GM12878 (cell line): ENCODE data around the gene SNAI1. TPM values are rescaled to one million over a fixed set of nuclear protein-coding genes. Genes with fewer than 3 reads are reported as not detected.

Source experiments
- ATAC-seq: fragments of 200-7000 bp; cut with Tn5 transposase; 3 replicates; pipeline ENCODE4 v1.9.1; 2020; ENCODE audit warnings: mild to moderate bottlenecking, moderate library complexity
- BruUV-seq: library from RNA; stranded (reverse); fragments of 400-500 nt; replicated peaks from 2 replicates; lab custom pipeline; 2021; lab: Mats Ljungman, UMichigan
- CTCF ChIA-PET: fragments of 300-600 bp; sonication (Branson Sonifier 250); formaldehyde crosslinking; extraction: SDS; loops from one replicate; lab custom pipeline; 2021; ENCODE audit warnings: inconsistent platforms; lab: Yijun Ruan, JAX
- POLR2A ChIA-PET: fragments of 350-600 bp; formaldehyde crosslinking; extraction: SDS; loops from one replicate; lab custom pipeline; 2021; ENCODE audit warnings: inconsistent platforms; lab: Charles Lee
- RAD21 ChIA-PET: fragments of 300-600 bp; sonication (Branson Sonifier 250); formaldehyde crosslinking; loops from one replicate; lab custom pipeline; 2023; ENCODE audit warnings: antibody characterized with exemption; ENCODE audit not compliant: unreplicated experiment; lab: Charles Lee
- SMC1A ChIA-PET: fragments of 300-600 bp; sonication (Branson Sonifier 250); formaldehyde crosslinking; loops from one replicate; lab custom pipeline; 2023; ENCODE audit not compliant: unreplicated experiment, uncharacterized antibody; lab: Charles Lee
- DNase-seq: peaks from one replicate; pipeline ENCODE4 v3.0.0-alpha.2; 2011; ENCODE audit warnings: low read depth, low spot score
- FAIRE-seq: peaks from 3 replicates; lab custom pipeline; 2011; peaks lifted over from hg19 to GRCh38; lab: Jason Lieb, UNC
- H2AFZ ChIP-seq: 2 replicates; pipeline ENCODE4 v1.6.0; 2011; ENCODE audit warnings: low read depth, low read length, control low read depth; ENCODE audit not compliant: control insufficient read depth
- H3K27ac ChIP-seq: 2 replicates; pipeline ENCODE4 v1.5.1; 2011; ENCODE audit warnings: control low read depth; ENCODE audit not compliant: control insufficient read depth, insufficient read depth
- H3K27me3 ChIP-seq, 2 experiments: replicated peaks in 1 of 2; 2 replicates each; pipeline versions ENCODE4 v1.6.0 to v1.6.1; 2011; ENCODE audit warnings: low read length in 1 of 2; ENCODE audit not compliant: control insufficient read depth in 2 of 2, insufficient read depth in 2 of 2
- H3K36me3 ChIP-seq, 2 experiments: 2 replicates each; pipeline ENCODE4 v1.5.1; 2011; ENCODE audit warnings: low read length in 1 of 2; ENCODE audit not compliant: control insufficient read depth in 2 of 2, insufficient read depth in 2 of 2
- H3K4me1 ChIP-seq: 2 replicates; pipeline ENCODE4 v1.6.1; 2011; ENCODE audit warnings: mild to moderate bottlenecking, low read length, moderate library complexity, mixed read lengths; ENCODE audit not compliant: control insufficient read depth, insufficient read depth
- H3K4me2 ChIP-seq: 2 replicates; pipeline ENCODE4 v1.6.0; 2011; ENCODE audit warnings: control low read depth; ENCODE audit not compliant: control insufficient read depth, insufficient read depth
- H3K4me3 ChIP-seq: fragments of 200-600 bp; sonication (generic); 2 replicates; pipeline ENCODE4 v1.5.1; 2016
- H3K79me2 ChIP-seq: 2 replicates; pipeline ENCODE4 v1.6.0; 2011; ENCODE audit warnings: low read length; ENCODE audit not compliant: control insufficient read depth, insufficient read depth
- H3K9ac ChIP-seq: 2 replicates; pipeline ENCODE4 v1.8.0; 2011; ENCODE audit warnings: low read length, control low read depth, mixed read lengths; ENCODE audit not compliant: control insufficient read depth, insufficient read depth
- H3K9me3 ChIP-seq: replicated peaks from 3 replicates; pipeline ENCODE4 v1.5.1; 2011; ENCODE audit warnings: mild to moderate bottlenecking, low read length; ENCODE audit not compliant: control insufficient read depth, insufficient read depth
- H4K20me1 ChIP-seq: 2 replicates; pipeline ENCODE4 v1.6.0; 2011; ENCODE audit not compliant: control insufficient read depth, insufficient read depth
- BACH1 ChIP-seq: fragments of 450-650 bp; IDR thresholded peaks from 2 replicates; pipeline ENCODE4 v1.6.1; 2017; ENCODE audit warnings: mild to moderate bottlenecking, borderline replicate concordance
- BCL11A ChIP-seq: IDR thresholded peaks from 2 replicates; pipeline ENCODE4 v1.6.1; 2011; ENCODE audit warnings: low read depth, low read length
- CEBPB ChIP-seq, 2 experiments: fragments of 150-350 bp in 1 of 2; IDR thresholded peaks; 2 replicates each; pipeline ENCODE4 v1.6.1; 2012 to 2014; ENCODE audit warnings: low read depth in 2 of 2, low read length in 2 of 2, borderline replicate concordance in 1 of 2, inconsistent platforms in 1 of 2
- DPF2 ChIP-seq: fragments of 450-650 bp; IDR thresholded peaks from 2 replicates; pipeline ENCODE4 v1.6.1; 2017; ENCODE audit warnings: mild to moderate bottlenecking
- EED ChIP-seq: sonication (generic); IDR thresholded peaks from 2 replicates; pipeline ENCODE4 v1.6.1; 2016; ENCODE audit warnings: antibody characterized with exemption, low read depth
- EP300 ChIP-seq, 2 experiments: fragments of 150-350 bp in 1 of 2; IDR thresholded peaks; 2 replicates each; pipeline ENCODE4 v1.6.1; 2011 to 2012; ENCODE audit warnings: low read depth in 2 of 2, low read length in 2 of 2, borderline replicate concordance in 1 of 2, improper control_type of control experiment in 1 of 2, inconsistent platforms in 1 of 2; ENCODE audit not compliant: control insufficient read depth in 1 of 2
- JUNB ChIP-seq: IDR thresholded peaks from 2 replicates; pipeline ENCODE4 v1.6.1; 2016; ENCODE audit warnings: antibody characterized with exemption, mild to moderate bottlenecking
- JUND ChIP-seq: IDR thresholded peaks from 2 replicates; pipeline ENCODE4 v1.6.1; 2012; ENCODE audit warnings: low read depth, mild to moderate bottlenecking, low read length, improper control_type of control experiment, moderate library complexity
- MEF2A ChIP-seq: IDR thresholded peaks from 2 replicates; pipeline ENCODE4 v1.6.1; 2011; ENCODE audit warnings: low read depth, mild to moderate bottlenecking, low read length, moderate library complexity; ENCODE audit not compliant: insufficient read depth
- MEF2B ChIP-seq: fragments of 450-650 bp; IDR thresholded peaks from 2 replicates; pipeline ENCODE4 v1.6.1; 2018; ENCODE audit warnings: mild to moderate bottlenecking, moderate library complexity; ENCODE audit not compliant: partially characterized antibody, poor library complexity, severe bottlenecking
- MTA3 ChIP-seq: IDR thresholded peaks from 2 replicates; pipeline ENCODE4 v1.6.1; 2012; ENCODE audit warnings: low read length, inconsistent platforms, borderline replicate concordance
- RB1 ChIP-seq: fragments of 450-650 bp; formaldehyde crosslinking; IDR thresholded peaks from 2 replicates; pipeline ENCODE4 v1.6.1; 2017; ENCODE audit warnings: mild to moderate bottlenecking, borderline replicate concordance
- SPI1 ChIP-seq: IDR thresholded peaks from 2 replicates; pipeline ENCODE4 v1.6.1; 2011; ENCODE audit warnings: low read depth, mild to moderate bottlenecking, low read length, moderate library complexity, borderline replicate concordance; ENCODE audit not compliant: insufficient read depth
- WGBS: methylation state at CpG from one replicate; pipeline ENCODE4 v1.1.6; 2016; ENCODE audit warnings: low lambda C conversion rate; ENCODE audit not compliant: insufficient replicate concordance, insufficient coverage; ENCODE audit errors: missing lambda C conversion rate; 5-methylcytosine and 5-hydroxymethylcytosine counted together
- in situ Hi-C: fragments of 300-500 bp; cut with MboI; formaldehyde crosslinking; loops from 9 replicates; pipeline ENCODE4 v1.14.3; 2018; ENCODE audit warnings: mixed read lengths
- intact Hi-C: fragments of 100-400 bp; cut with micrococcal nuclease; formaldehyde crosslinking; loops from one replicate; pipeline ENCODE4 v1.14.2; 2022; ENCODE audit not compliant: unreplicated experiment
- polyA plus RNA-seq, 11 experiments: library from polyadenylated mRNA; depleted of rRNA in 4 of 11; unstranded in 6 of 11; stranded (reverse) in 5 of 11; fragments of >200 nt; fragmentation: Nextera tagmentation in 4 of 11; fragmentation: Illumina TruSeq in 1 of 11; extraction: Ambion mirVana in 4 of 11; extraction: Trizol in 1 of 11; gene quantifications; 1 replicate in 1 of 11; 2 replicates in 10 of 11; pipeline versions ENCODE4 v1.2.1 to v1.2.3, GENCODE V29; 2011 to 2016; ENCODE audit warnings: inconsistent platforms in 2 of 11, missing spikeins in 2 of 11, low read depth in 1 of 11
- total RNA-seq, 4 experiments: library from RNA; depleted of rRNA in 3 of 4; stranded (reverse); fragments of >200 nt in 3 of 4; fragmentation: Illumina TruSeq in 1 of 4; extraction: Trizol in 1 of 4; gene quantifications; 2 replicates each; pipeline versions ENCODE4 v1.2.1 to v1.2.3, GENCODE V29; 2013 to 2021
- TF ChIP-seq, protein P1 (sequence below): fragments of 450-650 bp; formaldehyde crosslinking; IDR thresholded peaks from 2 replicates; pipeline ENCODE4 v1.5.0; 2022; ENCODE audit warnings: mild to moderate bottlenecking, missing genetic modification characterization

The SNAI1 gene
- total and polyA plus RNA-seq, 10 of the 15 experiments (the other 5 are each of a cell fraction or from before 2014, with no cell fraction given) = 0.11 to 0.79 (median 0.24) TPM; not detected in 2

DNA sequence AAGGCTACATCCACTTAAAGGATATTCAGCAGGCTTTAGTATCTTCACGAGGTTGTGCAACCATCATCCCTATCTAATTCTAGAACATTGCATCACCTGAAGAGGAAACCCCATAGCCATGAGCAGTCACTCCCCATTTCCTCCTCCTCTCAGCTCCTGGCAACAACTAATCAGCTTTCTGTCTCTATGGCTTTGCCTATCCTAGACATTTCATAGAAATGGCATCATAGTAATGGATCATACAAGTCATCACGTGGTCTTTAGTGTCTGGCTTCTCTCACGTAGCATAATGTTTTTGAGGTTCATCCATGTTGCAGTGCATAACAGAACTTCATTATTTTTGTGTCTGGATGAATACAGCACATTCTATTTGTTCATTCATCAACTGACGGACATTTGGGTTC, 20.5 kb downstream of the SNAI1 start:
- Histone ChIP-seq H3K27me3 (no peaks in the 10 kb centered on the region), H4K20me1 (no peaks in the 10 kb centered on the region), H3K79me2 (no peaks in the 10 kb centered on the region), H3K27ac (no peak overlapping the region), H2AFZ (no peak overlapping the region), H3K36me3 (no peaks in the 10 kb centered on the region), H3K4me1 (peaks cover 13% of the 10 kb centered on the region), H3K4me2 (no peak overlapping the region), H3K9ac (no peak overlapping the region), H3K9me3 (no peaks in the 10 kb centered on the region), H3K4me3 (no peak overlapping the region)
- whole genome bisulfite sequencing = 51% methylated on average over 4 of the region's 4 CpGs
- ATAC-seq (no peak), FAIRE-seq (no peak), DNase-seq (no peak)
- ChIA-PET RAD21 (no interaction called here), CTCF (interaction anchor here (1.4 kb wide), 1 partner anchor 68 kb away, joined by 3 read pairs; no protein-coding TSS in a partner anchor), POLR2A (no interaction called here), SMC1A (interaction anchor here (1.8 kb wide), 1 partner anchor 9 kb away, joined by 4 read pairs; no protein-coding TSS in a partner anchor)
- no TSS peak for BruUV-seq
- in situ Hi-C loops (no loop called here), intact Hi-C loops (no loop called here)
- TF ChIP-seq JUNB (peak; percentile 24; the same call in 1 of the 2 replicates), MEF2A (0 out of 2 replicates have a peak, but pooled peaks have one; percentile 59), RB1 (no peak), CEBPB (IDR thresholded peaks at IDR 0.05; ENCODE audit: borderline replicate concordance in 1 of 2, low read depth in 2 of 2, low read length in 2 of 2) (peak in 1 of 2 experiments; percentile 39; a peak in 1 of 4 replicates)

GRCh38 chr20:50004229-50004628, 21.4 kb downstream of the SNAI1 start:
- no peak overlapping the region for H2AFZ ChIP-seq
- H4K20me1 ChIP-seq = no peaks in the 10 kb centered on the region
- ChIA-PET RAD21 (no interaction called here), POLR2A (no interaction called here), SMC1A (interaction anchor here (1.2 to 1.8 kb wide), 2 partner anchors 8 to 12 kb away, joined by 3 to 4 read pairs; no protein-coding TSS in a partner anchor), CTCF (interaction anchor here (1.4 to 2.3 kb wide), 2 partner anchors 27 to 67 kb away, joined by 3 to 6 read pairs; no protein-coding TSS in a partner anchor)
- FAIRE-seq (no peak), DNase-seq (no peak), ATAC-seq (no peak)
- intact Hi-C loops = no loop called here
- H3K9ac ChIP-seq = no peak overlapping the region
- H3K4me1 ChIP-seq = peaks cover 9% of the 10 kb centered on the region
- BruUV-seq = no TSS peak
- H3K4me2 ChIP-seq = no peak overlapping the region
- 81% methylated on average over 4 of the region's 4 CpGs for whole genome bisulfite sequencing
- H3K9me3 ChIP-seq = no peaks in the 10 kb centered on the region
- no peaks in the 10 kb centered on the region for H3K36me3 ChIP-seq
- no peak overlapping the region for H3K4me3 ChIP-seq
- no peaks in the 10 kb centered on the region for H3K27me3 ChIP-seq
- no peaks in the 10 kb centered on the region for H3K79me2 ChIP-seq
- H3K27ac ChIP-seq = no peak overlapping the region
- in situ Hi-C loops = no loop called here
- TF ChIP-seq MTA3 = no peak
- no peak for TF ChIP-seq EED
- TF ChIP-seq SPI1 = no peak
- TF ChIP-seq, protein P1, sequence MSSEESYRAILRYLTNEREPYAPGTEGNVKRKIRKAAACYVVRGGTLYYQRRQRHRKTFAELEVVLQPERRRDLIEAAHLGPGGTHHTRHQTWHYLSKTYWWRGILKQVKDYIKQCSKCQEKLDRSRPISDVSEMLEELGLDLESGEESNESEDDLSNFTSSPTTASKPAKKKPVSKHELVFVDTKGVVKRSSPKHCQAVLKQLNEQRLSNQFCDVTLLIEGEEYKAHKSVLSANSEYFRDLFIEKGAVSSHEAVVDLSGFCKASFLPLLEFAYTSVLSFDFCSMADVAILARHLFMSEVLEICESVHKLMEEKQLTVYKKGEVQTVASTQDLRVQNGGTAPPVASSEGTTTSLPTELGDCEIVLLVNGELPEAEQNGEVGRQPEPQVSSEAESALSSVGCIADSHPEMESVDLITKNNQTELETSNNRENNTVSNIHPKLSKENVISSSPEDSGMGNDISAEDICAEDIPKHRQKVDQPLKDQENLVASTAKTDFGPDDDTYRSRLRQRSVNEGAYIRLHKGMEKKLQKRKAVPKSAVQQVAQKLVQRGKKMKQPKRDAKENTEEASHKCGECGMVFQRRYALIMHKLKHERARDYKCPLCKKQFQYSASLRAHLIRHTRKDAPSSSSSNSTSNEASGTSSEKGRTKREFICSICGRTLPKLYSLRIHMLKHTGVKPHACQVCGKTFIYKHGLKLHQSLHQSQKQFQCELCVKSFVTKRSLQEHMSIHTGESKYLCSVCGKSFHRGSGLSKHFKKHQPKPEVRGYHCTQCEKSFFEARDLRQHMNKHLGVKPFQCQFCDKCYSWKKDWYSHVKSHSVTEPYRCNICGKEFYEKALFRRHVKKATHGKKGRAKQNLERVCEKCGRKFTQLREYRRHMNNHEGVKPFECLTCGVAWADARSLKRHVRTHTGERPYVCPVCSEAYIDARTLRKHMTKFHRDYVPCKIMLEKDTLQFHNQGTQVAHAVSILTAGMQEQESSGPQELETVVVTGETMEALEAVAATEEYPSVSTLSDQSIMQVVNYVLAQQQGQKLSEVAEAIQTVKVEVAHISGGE (CRISPR knock-in tag) = no peak
- TF ChIP-seq JUND = no peak
- TF ChIP-seq EP300 (IDR thresholded peaks at IDR 0.05; ENCODE audit: borderline replicate concordance in 1 of 2, control insufficient read depth in 1 of 2, low read depth in 2 of 2, low read length in 2 of 2) = no peak
- no peak for TF ChIP-seq MEF2B
- TF ChIP-seq DPF2 = no peak
- TF ChIP-seq BACH1 = no peak
- no peak for TF ChIP-seq BCL11A
- TF ChIP-seq MEF2A = no peak
